IMR-90 (cell line): Measurements from ENCODE around the gene B4GALNT3. TPM values are rescaled to one million over a fixed set of nuclear protein-coding genes. Genes with fewer than 3 reads are reported as not detected.
A peak's percentile ranks its signal among the peaks of the same experiment; 100 is the strongest.

Experiments used
- ATAC-seq: fragments of 200-7000 bp; cut with Tn5 transposase; 2 replicates; pipeline ENCODE4 v1.9.1; 2020; ENCODE audit warnings: low read depth, mild to moderate bottlenecking, moderate library complexity
- Bru-seq: library from RNA; stranded (reverse); fragments of 400-500 nt; gene quantifications from one replicate; lab custom pipeline; 2021; lab: Mats Ljungman, UMichigan
- BruChase-seq, 2 experiments: library from RNA; stranded (reverse); fragments of 400-500 nt; gene quantifications; one replicate each; lab custom pipeline; 2021; lab: Mats Ljungman, UMichigan
- BruUV-seq: library from RNA; stranded (reverse); fragments of 400-500 nt; replicated peaks from 2 replicates; lab custom pipeline; 2021; lab: Mats Ljungman, UMichigan
- CTCF ChIA-PET: fragments of 300-600 bp; formaldehyde crosslinking; extraction: SDS; loops from one replicate; lab custom pipeline; 2021; ENCODE audit warnings: antibody characterized with exemption; lab: Yijun Ruan, JAX
- POLR2A ChIA-PET: fragments of 300-600 bp; sonication (Branson Sonifier 250); formaldehyde crosslinking; loops from one replicate; lab custom pipeline; 2022; ENCODE audit warnings: antibody characterized with exemption; ENCODE audit not compliant: unreplicated experiment; lab: Charles Lee
- DNase-seq: peaks from one replicate; pipeline ENCODE4 v3.0.0; 2013
- H2AFZ ChIP-seq: replicated peaks from 2 replicates; pipeline ENCODE3; 2013; ENCODE audit warnings: low read length, mild to moderate bottlenecking; ENCODE audit not compliant: poor library complexity
- H2AK5ac ChIP-seq: 2 replicates; pipeline ENCODE4 v1.6.1; 2013; ENCODE audit warnings: low read depth, low read length, inconsistent platforms
- H2AK9ac ChIP-seq: replicated peaks from 2 replicates; pipeline ENCODE3; 2013; ENCODE audit warnings: mild to moderate bottlenecking, low read depth, low read length, moderate library complexity; ENCODE audit not compliant: poor library complexity
- H2BK120ac ChIP-seq: 2 replicates; pipeline ENCODE4 v1.6.1; 2013; ENCODE audit warnings: low read depth, low read length, inconsistent platforms
- H2BK15ac ChIP-seq: 3 replicates; pipeline ENCODE4 v1.6.1; 2013; ENCODE audit warnings: low read depth, low read length, inconsistent platforms
- H2BK20ac ChIP-seq: 2 replicates; pipeline ENCODE4 v1.6.1; 2013; ENCODE audit warnings: low read depth, mild to moderate bottlenecking, inconsistent platforms, low read length, moderate library complexity
- H2BK5ac ChIP-seq: 2 replicates; pipeline ENCODE4 v1.6.1; 2013; ENCODE audit warnings: mild to moderate bottlenecking, low read depth, low read length, inconsistent platforms; ENCODE audit not compliant: poor library complexity, severe bottlenecking
- H3K14ac ChIP-seq: replicated peaks from 2 replicates; pipeline ENCODE4 v1.6.1; 2013; ENCODE audit warnings: low read depth, low read length, inconsistent platforms
- H3K18ac ChIP-seq: 2 replicates; pipeline ENCODE4 v1.6.1; 2013; ENCODE audit warnings: low read depth, low read length, control low read depth
- H3K23ac ChIP-seq: 2 replicates; pipeline ENCODE4 v1.6.1; 2013; ENCODE audit warnings: low read depth, low read length, inconsistent platforms
- H3K27ac ChIP-seq: 2 replicates; pipeline ENCODE4 v1.5.1; 2013; ENCODE audit warnings: mild to moderate bottlenecking, control low read depth, low read length; ENCODE audit not compliant: insufficient read depth
- H3K27me3 ChIP-seq: 2 replicates; pipeline ENCODE4 v1.6.1; 2013; ENCODE audit warnings: low read length; ENCODE audit not compliant: control insufficient read depth, insufficient read depth
- H3K36me3 ChIP-seq: 2 replicates; pipeline ENCODE4 v1.6.1; 2013; ENCODE audit warnings: low read length, mixed read lengths; ENCODE audit not compliant: control insufficient read depth, insufficient read depth
- H3K4ac ChIP-seq: 2 replicates; pipeline ENCODE4 v1.6.1; 2013; ENCODE audit warnings: low read depth, low read length, inconsistent platforms
- H3K4me1 ChIP-seq: 2 replicates; pipeline ENCODE4 v1.6.1; 2013; ENCODE audit warnings: low read length, mixed read lengths; ENCODE audit not compliant: control insufficient read depth, insufficient read depth
- H3K4me2 ChIP-seq: 2 replicates; pipeline ENCODE4 v1.6.1; 2013; ENCODE audit warnings: low read depth, mild to moderate bottlenecking, control low read depth, low read length, moderate library complexity
- H3K4me3 ChIP-seq: 2 replicates; pipeline ENCODE4 v1.5.1; 2013; ENCODE audit warnings: low read depth, mild to moderate bottlenecking, control low read depth, low read length, moderate library complexity; ENCODE audit not compliant: insufficient read depth
- H3K56ac ChIP-seq: 2 replicates; pipeline ENCODE4 v1.6.1; 2013; ENCODE audit warnings: low read length, inconsistent platforms; ENCODE audit not compliant: insufficient read depth; ENCODE audit errors: extremely low read depth
- H3K79me1 ChIP-seq, 2 experiments: 2 replicates each; pipeline ENCODE4 v1.6.1; 2013; ENCODE audit warnings: low read length in 2 of 2, inconsistent platforms in 1 of 2, low read depth in 1 of 2
- H3K9ac ChIP-seq: 2 replicates; pipeline ENCODE4 v1.6.1; 2013; ENCODE audit warnings: low read depth, low read length, control low read depth
- H3K9me1 ChIP-seq: 2 replicates; pipeline ENCODE4 v1.6.1; 2013; ENCODE audit warnings: low read length, inconsistent platforms; ENCODE audit not compliant: insufficient read depth
- H3K9me3 ChIP-seq: 2 replicates; pipeline ENCODE4 v1.6.1; 2013; ENCODE audit warnings: low read length; ENCODE audit not compliant: control insufficient read depth, insufficient read depth
- H4K20me1 ChIP-seq: 2 replicates; pipeline ENCODE4 v1.6.1; 2013; ENCODE audit warnings: low read length, inconsistent platforms; ENCODE audit not compliant: insufficient read depth
- H4K5ac ChIP-seq: 2 replicates; pipeline ENCODE4 v1.6.1; 2013; ENCODE audit warnings: mild to moderate bottlenecking, low read depth, low read length, control low read depth
- H4K8ac ChIP-seq, 2 experiments: 2 replicates each; pipeline ENCODE4 v1.6.1; 2013; ENCODE audit warnings: low read depth in 2 of 2, low read length in 2 of 2, control low read depth in 1 of 2, inconsistent platforms in 1 of 2
- H4K91ac ChIP-seq: 2 replicates; pipeline ENCODE4 v1.6.1; 2013; ENCODE audit warnings: low read depth, low read length, inconsistent platforms; ENCODE audit not compliant: insufficient read depth
- CHD1 ChIP-seq: IDR thresholded peaks from 2 replicates; pipeline ENCODE4 v1.6.1; 2012; ENCODE audit warnings: low read depth, low read length, improper control_type of control experiment
- NFE2L2 ChIP-seq: fragments of 150-350 bp; IDR thresholded peaks from 2 replicates; pipeline ENCODE4 v1.6.1; 2016; ENCODE audit warnings: low read depth, mild to moderate bottlenecking, low read length
- RAD21 ChIP-seq: IDR thresholded peaks from 2 replicates; pipeline ENCODE4 v1.6.1; 2012; ENCODE audit warnings: low read length, improper control_type of control experiment
- RCOR1 ChIP-seq: IDR thresholded peaks from 2 replicates; pipeline ENCODE4 v1.6.1; 2012; ENCODE audit warnings: mild to moderate bottlenecking, low read length, improper control_type of control experiment; ENCODE audit not compliant: insufficient replicate concordance
- SMC3 ChIP-seq: fragments of 150-350 bp; IDR thresholded peaks from 2 replicates; pipeline ENCODE4 v1.6.1; 2016; ENCODE audit warnings: low read depth, mild to moderate bottlenecking, antibody characterized with exemption, low read length, moderate library complexity
- WGBS, 2 experiments: methylation state at CpG; one replicate each; pipeline versions ENCODE4 v1.1.5 to v1.1.7; 2013; ENCODE audit warnings: missing lambda C conversion rate in 2 of 2; ENCODE audit not compliant: insufficient read length in 1 of 2; ENCODE audit errors: extremely low coverage in 2 of 2; 5-methylcytosine and 5-hydroxymethylcytosine counted together
- dilution Hi-C: fragments of 300-500 bp; cut with HindIII; formaldehyde crosslinking; loops from one replicate; pipeline ENCODE4 v1.14.3; 2018; ENCODE audit warnings: low sequenced_read_pairs; ENCODE audit not compliant: unreplicated experiment
- in situ Hi-C: fragments of 300-500 bp; cut with MboI; formaldehyde crosslinking; loops from 3 replicates; pipeline ENCODE4 v1.14.3; 2019; ENCODE audit warnings: low sequenced_read_pairs, inconsistent platforms, mixed read lengths
- intact Hi-C: fragments of 100-400 bp; cut with micrococcal nuclease; formaldehyde crosslinking; loops from 2 replicates; pipeline ENCODE4 v1.10.0; 2022
- long read RNA-seq: library from polyadenylated mRNA; unstranded; transcript quantifications from one replicate; pipeline ENCODE4 v2.0.0, GENCODE V29; 2021; ENCODE audit not compliant: unreplicated experiment
- polyA plus RNA-seq, 3 experiments: library from polyadenylated mRNA; depleted of rRNA; stranded (reverse); fragments of >200 nt; gene quantifications; 2 replicates each; pipeline ENCODE4 v1.2.3, GENCODE V29; 2012; ENCODE audit warnings: low replicate concordance in 1 of 3
- total RNA-seq: library from RNA; depleted of rRNA; stranded (reverse); fragments of >200 nt; gene quantifications from 2 replicates; pipeline ENCODE4 v1.2.3, GENCODE V29; 2012; rRNA removed

The B4GALNT3 gene
- total RNA-seq (not detected in 2 replicates), polyA plus RNA-seq (2012; rRNA removed) (not detected in 2 replicates), Bru-seq, nascent RNA (percentile 8 among the genes with signal in this experiment), BruChase-seq, experiment 1, labeled RNA remaining after a 6-hour chase (percentile 13 among the genes with signal in this experiment), BruChase-seq, experiment 2, labeled RNA remaining after a 2-hour chase (percentile 12 among the genes with signal in this experiment)
- polyA plus RNA-seq (2012; cell fraction: cytosol; rRNA removed) = not detected in 2 replicates
- 0.02 TPM in 2 replicates for polyA plus RNA-seq (2012; cell fraction: nucleus; rRNA removed; ENCODE audit: low replicate concordance)
- long read RNA-seq = 0 reads

DNA sequence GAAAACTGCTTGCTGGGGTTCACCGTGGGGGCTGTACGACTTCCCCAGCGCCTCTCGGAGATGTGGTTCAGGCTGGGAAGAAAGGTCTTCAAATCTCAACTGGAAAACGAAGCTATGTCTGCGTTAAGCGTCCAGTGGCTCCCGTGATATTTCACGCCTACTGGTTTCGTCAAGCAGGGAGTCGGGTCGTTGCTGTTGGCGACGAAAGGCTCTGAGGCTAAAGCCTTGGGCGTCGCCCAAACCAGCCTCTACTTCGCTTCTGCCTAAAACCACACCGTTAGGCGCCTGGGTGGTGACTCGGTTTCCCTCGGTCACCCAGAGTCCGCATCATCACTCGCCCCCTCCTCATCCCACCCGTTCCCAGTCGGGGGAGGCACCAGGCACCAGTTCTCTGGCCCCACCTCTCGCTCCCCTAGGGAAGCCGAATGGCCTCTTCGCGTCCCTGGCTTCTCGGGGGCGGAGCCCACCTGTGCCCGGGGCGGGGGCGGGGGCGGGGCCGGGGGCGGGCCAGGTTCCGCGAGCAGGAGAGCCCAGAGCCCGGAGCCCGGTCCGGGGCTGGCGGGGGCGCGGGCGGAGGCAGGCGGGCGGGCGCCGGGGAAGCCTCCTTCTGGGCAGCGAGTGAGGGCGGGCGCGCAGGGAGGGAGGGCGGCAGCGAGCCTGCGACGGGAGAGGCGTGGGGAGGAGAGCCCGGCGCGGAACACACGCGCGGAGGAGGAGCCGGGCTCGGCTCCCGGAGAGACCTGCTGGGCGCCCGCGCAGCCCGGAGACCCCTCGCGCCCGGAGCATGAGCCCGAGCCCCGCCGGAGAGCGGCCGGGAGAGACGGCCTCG, at the start of gene B4GALNT3:
Gene B4GALNT3, plus strand, starts transcription at position 510 of the 829 bp plus-strand sequence. CDS start 438 bp downstream, outside the sequence.
- intact Hi-C loops = no loop called here
- Histone ChIP-seq H4K20me1 (0 out of 2 replicates have a peak, but pooled peaks cover 2% of the 10 kb centered on the region), H3K4me2 (peak within 1 kb of the TSS; percentile 22), H2AK9ac (no peak within 1 kb of the TSS), H3K23ac (no peak within 1 kb of the TSS), H3K56ac (no peak within 1 kb of the TSS), H3K9me1 (no peaks in the 10 kb centered on the region), H3K18ac (no peak within 1 kb of the TSS), H4K5ac (no peak within 1 kb of the TSS), H2AFZ (peak within 1 kb of the TSS; percentile 66), H3K4ac (no peak within 1 kb of the TSS), H2BK20ac (no peak within 1 kb of the TSS), H3K79me1 (no peaks in the 10 kb centered on the region), H3K27me3 (peaks cover 90% of the 10 kb centered on the region), H3K4me1 (peaks cover 2% of the 10 kb centered on the region; the same call in 1 of the 2 replicates), H2AK5ac (no peak within 1 kb of the TSS), H3K4me3 (peak within 1 kb of the TSS; percentile 25; the same call in 1 of the 2 replicates), H3K27ac (no peak within 1 kb of the TSS), H2BK5ac (no peak within 1 kb of the TSS), H2BK120ac (no peak within 1 kb of the TSS), H3K36me3 (no peaks in the 10 kb centered on the region), H3K9me3 (peaks cover 2% of the 10 kb centered on the region; the same call in 1 of the 2 replicates), H4K91ac (no peak within 1 kb of the TSS), H2BK15ac (no peak within 1 kb of the TSS), H4K8ac (no peak within 1 kb of the TSS), H3K9ac (no peak within 1 kb of the TSS), H3K14ac (no peak within 1 kb of the TSS)
- no TSS peak for BruUV-seq
- DNase-seq (no peak), ATAC-seq (peak; percentile 87)
- in situ Hi-C loops = no loop called here
- CTCF ChIA-PET = no interaction called here
- dilution Hi-C loops = no loop called here
- WGBS, 2 experiments = 2% methylated on average over 37 of the region's 82 CpGs; no CpG with 5 or more reads in 1 of the 2 experiments
- POLR2A ChIA-PET = interaction anchor here (0.5 kb wide), 1 partner anchor 45 kb away, joined by 3 read pairs; no protein-coding TSS in a partner anchor
- no peak for TF ChIP-seq SMC3
- no peak for TF ChIP-seq RAD21
- no peak for TF ChIP-seq NFE2L2
- no peak for TF ChIP-seq RCOR1
- TF ChIP-seq CHD1 = no peak
